GM18507 (cell line): Measurements from ENCODE around the gene FBXL7.

Experiments used
- DNase-seq: peaks from one replicate; pipeline ENCODE4 v3.0.0; 2011; ENCODE audit warnings: low read depth; ENCODE audit not compliant: insufficient read length; ENCODE audit errors: extremely low spot score
- FAIRE-seq: peaks from 2 replicates; lab custom pipeline; 2011; peaks lifted over from hg19 to GRCh38; lab: Jason Lieb, UNC

The FBXL7 gene

GRCh38 chr5:15638296-15638695, 138.3 kb downstream of the FBXL7 start:
- DNase-seq: no peak
- no peak for FAIRE-seq

- FAIRE-seq: no peak
- no peak for DNase-seq
Observed at GRCh38 chr5:15639288-15639687, 139.3 kb downstream of the FBXL7 start.

GRCh38 chr5:15640116-15640515, 140.1 kb downstream of the FBXL7 start:
- DNase-seq (no peak), FAIRE-seq (no peak)

- no peak for DNase-seq
- no peak for FAIRE-seq
Observed at GRCh38 chr5:15643731-15644130, 143.8 kb downstream of the FBXL7 start.

GRCh38 chr5:15645381-15646160, 145.6 kb downstream of the FBXL7 start:
- DNase-seq (no peak), FAIRE-seq (no peak)

- DNase-seq: no peak
- FAIRE-seq: no peak
Observed at GRCh38 chr5:15646371-15646770, 146.4 kb downstream of the FBXL7 start.

- no peak for FAIRE-seq
- no peak for DNase-seq
Observed at GRCh38 chr5:15647251-15647650, 147.3 kb downstream of the FBXL7 start.

GRCh38 chr5:15650266-15650665, 150.3 kb downstream of the FBXL7 start:
- no peak for FAIRE-seq
- no peak for DNase-seq

- no peak for FAIRE-seq
- DNase-seq: no peak
Observed at GRCh38 chr5:15654779-15655178, 154.8 kb downstream of the FBXL7 start.

GRCh38 chr5:15655683-15656082, 155.7 kb downstream of the FBXL7 start:
- DNase-seq (no peak), FAIRE-seq (no peak)

GRCh38 chr5:15664961-15665360, 165.0 kb downstream of the FBXL7 start:
- DNase-seq (no peak), FAIRE-seq (no peak)

GRCh38 chr5:15669826-15670225, 169.8 kb downstream of the FBXL7 start:
- FAIRE-seq (no peak), DNase-seq (no peak)

- DNase-seq (no peak), FAIRE-seq (no peak)
Observed at GRCh38 chr5:15674716-15675115, 174.7 kb downstream of the FBXL7 start.

- FAIRE-seq (no peak), DNase-seq (no peak)
Observed at GRCh38 chr5:15676591-15676990, 176.6 kb downstream of the FBXL7 start.

- no peak for FAIRE-seq
Observed at GRCh38 chr5:15679161-15679560, 179.2 kb downstream of the FBXL7 start.

GRCh38 chr5:15680455-15680854, 180.5 kb downstream of the FBXL7 start:
- FAIRE-seq (no peak), DNase-seq (no peak)

More at GRCh38 chr5:15679161-15679560, 179.2 kb downstream of the FBXL7 start:
- DNase-seq: no peak

- no peak for FAIRE-seq
- DNase-seq: no peak
Observed at GRCh38 chr5:15682122-15682521, 182.1 kb downstream of the FBXL7 start.

- no peak for FAIRE-seq
- DNase-seq: no peak
Observed at GRCh38 chr5:15682566-15682965, 182.6 kb downstream of the FBXL7 start.

GRCh38 chr5:15683332-15683731, 183.4 kb downstream of the FBXL7 start:
- no peak for FAIRE-seq
- no peak for DNase-seq

- DNase-seq (no peak), FAIRE-seq (no peak)
Observed at GRCh38 chr5:15687401-15687800, 187.4 kb downstream of the FBXL7 start.

GRCh38 chr5:15689836-15690235, 189.9 kb downstream of the FBXL7 start:
- no peak for DNase-seq
- no peak for FAIRE-seq

- DNase-seq (no peak), FAIRE-seq (no peak)
Observed at GRCh38 chr5:15690611-15691010, 190.6 kb downstream of the FBXL7 start.
